ENCODE results near the gene MDN1.
"Not testable (repeated sequence)": the region's sequence is repeated elsewhere in the genome, so short reads cannot be mapped to it uniquely, and the experiment has no call there.

The MDN1 gene

DNA sequence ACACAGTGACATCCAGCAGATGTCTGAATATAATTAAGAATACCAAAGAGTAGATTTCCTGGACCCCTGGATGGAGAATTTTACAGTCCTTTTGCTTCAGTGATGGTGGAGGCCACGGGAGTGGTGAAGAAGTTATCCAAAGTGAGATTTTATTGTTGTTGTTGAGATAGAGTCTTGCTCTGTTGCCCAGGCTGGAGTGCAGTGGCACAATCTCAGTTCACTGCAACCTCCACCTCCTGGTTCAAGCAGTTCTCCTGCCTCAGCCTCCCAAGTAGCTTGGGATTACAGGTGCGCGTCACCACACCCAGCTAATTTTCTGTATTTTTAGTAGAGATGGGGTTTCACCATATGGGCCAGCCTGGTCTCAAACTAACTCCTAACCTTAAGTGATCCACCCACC lies 178.0 kb downstream of the MDN1 start:
- not testable (repeated sequence) for DNase-seq

DNA sequence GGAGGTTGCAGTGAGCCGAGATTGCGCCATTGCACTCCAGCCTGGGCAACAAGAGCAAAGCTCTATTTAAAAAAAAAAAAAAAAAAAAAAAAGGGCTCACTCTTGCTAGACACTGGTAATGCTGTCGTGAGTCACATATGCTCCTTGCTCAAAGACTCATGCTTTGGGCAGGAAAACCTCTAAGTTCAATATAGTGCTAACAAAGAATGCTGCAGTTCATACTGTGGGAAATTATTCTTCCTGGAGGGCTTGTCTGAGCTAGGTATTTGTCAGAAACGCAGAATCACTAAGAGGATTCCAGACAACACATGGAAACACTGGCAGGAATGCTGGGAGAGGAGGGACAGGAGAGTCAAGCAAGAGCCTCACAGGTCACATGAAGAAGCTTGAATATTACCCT lies 178.8 kb downstream of the MDN1 start:
- no peak for DNase-seq

DNA sequence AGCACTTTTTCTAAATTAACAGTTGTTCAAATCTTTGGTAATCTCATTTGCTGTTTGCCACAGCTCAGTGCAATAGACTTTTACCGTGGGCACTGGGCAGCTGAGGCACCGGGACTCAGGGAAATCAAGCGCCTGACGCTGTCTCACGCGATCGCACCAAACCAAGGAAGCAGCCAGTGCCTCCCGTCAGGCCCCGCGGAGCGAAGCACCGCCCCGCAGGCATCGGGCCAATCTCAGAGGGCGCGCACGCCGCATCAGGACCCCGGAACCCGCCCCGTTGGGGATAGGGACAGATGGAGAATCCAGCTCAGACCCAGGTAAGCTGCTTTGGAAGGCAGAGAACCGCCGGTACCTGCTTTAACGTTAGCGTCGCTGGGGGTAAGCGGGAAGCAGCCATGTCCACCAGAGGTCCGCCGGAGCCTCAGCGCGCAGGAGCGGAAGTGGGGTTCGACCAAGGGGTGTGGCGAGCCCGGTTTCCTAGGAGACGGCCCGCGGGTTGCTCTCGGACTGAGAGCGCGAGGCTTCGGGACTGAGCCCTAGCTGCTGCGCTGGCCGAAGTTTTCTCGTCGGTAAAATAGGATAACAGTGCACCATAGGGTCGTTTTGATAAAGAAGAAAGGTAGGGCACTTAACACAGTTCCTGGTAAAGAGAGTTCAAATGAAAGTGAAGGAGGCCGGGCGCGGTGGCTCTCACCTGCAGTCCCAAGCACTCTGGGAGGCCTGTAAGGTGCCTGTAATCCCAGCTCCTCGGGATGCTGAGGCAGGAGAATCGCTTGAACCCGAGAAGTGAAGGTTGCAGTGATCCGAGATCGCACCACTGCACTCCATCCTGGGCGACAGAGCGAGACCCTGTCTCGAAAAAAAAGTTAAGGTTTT lies 181.0 kb downstream of the MDN1 start, which contains the start of gene LYRM2:
Gene LYRM2 (minus strand): TSS at position 428 of the 876 bp plus-strand sequence. CDS start 31 bp downstream, at position 397.
- DNase-seq, result peak; percentile 86

DNA sequence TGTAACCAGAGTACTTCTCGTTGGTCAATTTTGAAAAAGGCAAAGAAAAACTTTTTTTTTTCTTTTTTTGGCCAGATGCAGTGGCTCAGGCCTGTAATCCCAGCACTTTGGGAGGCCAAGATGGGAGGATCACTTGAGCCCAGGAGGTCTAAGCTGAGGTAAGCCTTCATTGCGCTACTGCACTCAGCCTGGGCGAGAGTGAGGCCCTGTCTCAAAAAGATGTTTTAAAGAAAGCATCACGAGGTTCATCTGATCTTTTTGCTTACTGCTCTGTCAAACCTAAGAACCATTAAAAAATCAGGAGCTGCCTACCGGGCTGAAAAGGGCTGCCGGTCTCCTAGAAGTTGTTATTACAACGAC lies 181.7 kb downstream of the MDN1 start:
- no peak for DNase-seq

DNA sequence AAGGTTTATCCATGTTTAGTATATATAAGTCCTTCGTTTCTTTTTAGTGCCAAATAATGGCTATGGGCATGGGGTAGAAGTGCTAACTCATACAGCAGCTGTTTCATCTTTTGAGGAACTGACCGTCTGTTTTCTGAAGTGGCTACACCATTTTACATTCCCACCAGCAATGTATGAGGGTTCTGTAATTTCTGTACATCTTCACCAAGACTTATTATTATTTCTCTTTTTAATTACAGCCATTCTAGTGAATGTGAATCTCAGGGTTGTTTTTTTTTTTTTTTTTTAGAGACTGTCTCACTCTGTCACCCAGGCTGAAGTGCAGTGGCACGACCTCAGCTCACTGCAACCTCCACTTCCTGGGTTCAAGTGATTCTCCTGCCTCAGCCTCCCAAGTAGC lies 183.2 kb downstream of the MDN1 start:
- not testable (repeated sequence) for DNase-seq

DNA sequence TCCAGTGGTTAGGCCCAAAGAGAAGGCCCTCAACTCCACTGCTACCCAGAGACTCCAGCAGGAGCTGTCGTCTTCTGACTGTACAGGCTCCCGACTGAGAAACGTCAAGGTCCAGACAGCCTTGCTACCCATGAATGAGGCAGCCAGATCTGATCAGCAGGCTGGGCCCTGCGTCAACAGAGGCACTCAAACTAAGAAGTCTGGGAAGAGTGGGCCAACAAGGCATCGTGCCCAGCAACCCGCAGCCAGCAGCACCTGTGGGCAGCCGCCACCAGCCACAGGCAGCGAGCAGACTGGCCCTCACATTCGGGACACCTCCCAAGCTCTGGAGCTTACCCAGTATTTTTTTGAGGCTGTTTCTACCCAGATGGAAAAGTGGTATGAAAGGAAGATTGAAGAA lies 189.1 kb downstream of the MDN1 start:
- no peak for DNase-seq

DNA sequence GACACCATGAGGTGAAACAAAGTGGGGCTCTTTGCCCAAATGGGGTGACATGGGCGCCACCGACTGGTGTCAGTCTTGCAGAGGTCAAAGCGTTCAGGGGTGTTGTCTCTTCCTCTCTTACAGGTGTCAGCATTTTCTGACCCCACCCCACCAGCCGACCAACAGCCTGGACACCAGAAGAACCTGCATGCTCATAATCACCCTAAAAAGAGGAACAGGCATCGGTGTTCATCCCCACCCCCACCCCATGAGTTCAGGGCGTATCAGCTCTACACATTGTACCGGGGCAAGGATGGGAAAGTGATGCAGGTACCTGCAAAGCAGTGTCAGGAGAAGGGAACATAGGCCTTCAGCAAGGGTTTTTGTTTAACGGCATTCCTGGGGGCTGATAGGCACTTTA lies 195.8 kb downstream of the MDN1 start:
- DNase-seq, result no peak

DNA sequence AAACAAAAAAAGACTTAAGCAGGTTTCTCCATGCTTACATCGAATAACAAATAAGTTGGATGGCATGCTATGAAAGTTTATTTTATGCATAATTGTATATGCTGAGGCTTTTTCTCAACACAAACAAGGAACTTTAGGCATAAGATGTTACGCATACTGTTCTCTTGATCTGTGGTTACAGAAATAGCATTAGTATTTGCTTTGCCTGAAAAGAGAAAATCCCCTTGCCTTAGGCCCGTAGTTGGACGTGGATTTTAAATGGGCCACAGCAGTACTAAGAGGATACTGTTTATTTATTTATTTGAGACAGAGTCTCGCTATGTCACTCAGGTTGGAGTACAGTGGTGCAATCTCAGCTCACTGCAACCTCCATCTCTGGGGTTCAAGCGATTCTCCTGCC lies 200.0 kb downstream of the MDN1 start:
- DNase-seq, result no peak

DNA sequence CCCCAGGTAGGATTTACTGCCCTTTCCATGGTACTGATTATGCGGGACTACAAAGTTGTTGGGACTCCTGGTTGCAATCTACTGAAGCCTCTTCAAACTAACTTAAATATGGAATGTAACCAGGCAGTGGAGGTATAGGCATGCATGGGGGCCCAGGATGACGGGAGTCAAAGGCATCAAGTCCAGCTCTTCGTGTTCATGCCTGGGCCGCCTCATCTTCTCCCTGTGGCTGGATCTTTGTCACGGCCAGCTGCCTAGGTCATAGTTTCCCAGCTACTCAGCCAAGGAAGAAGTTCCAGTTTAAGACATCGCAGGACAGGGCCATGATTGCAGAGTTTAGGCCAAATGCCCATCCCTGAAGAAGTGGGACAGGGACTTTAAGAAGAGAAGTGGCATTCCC lies 201.6 kb downstream of the MDN1 start:
- no peak for DNase-seq

DNA sequence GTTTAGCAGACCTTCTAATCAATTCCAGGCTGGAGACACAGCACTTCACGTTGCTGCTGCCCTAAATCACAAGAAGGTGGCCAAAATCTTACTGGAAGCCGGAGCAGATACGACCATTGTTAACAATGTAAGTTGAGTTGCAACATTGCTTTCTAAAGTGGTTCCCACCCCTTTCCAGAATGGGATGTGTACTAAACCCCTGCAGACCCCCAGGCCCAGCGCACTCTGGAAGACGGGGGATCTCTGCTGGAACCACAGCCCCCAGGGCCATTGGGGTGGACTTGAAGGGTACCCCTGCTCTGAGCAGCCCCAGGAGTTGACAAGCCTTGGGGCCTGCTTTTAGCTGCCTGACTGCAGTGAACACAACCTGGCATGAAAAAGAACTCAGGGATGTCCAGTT lies 203.1 kb downstream of the MDN1 start:
- no peak for DNase-seq

DNA sequence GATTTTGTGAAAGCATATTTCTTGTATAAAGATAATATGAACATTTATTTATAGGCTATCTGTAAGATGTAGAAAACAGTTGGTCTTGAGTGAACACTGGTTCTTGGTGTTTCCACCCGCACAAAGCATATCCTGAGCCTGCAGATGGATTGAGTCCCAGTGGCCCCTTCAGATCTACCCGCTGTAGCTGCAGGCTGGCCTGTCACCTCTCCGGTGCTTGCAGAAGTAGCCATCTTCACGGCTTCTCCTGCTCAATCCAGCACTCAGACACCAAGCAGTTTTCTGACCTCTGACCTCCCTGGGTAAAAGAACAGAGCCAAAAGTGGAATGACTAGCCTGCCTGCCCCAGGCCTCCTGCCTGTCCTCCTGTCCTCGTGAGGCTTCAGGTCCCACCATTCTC lies 203.7 kb downstream of the MDN1 start:
- no peak for DNase-seq

DNA sequence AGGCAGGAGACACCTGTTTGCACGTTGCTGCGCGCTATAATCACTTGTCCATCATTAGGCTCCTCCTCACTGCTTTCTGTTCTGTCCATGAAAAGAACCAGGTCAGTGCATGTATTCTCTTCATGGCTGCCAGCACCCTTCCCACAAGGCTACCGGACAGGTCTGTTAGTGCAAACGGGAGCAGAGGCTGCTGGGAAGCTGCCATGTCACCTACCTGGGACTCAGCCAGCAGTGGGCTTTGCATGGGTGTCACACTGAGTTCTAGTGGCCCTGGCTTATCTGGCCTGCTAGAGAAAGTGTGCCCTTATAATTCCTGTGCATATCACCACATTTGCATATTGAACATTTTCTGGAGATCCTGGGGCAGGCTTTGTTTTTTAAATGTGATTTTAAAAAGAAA lies 205.8 kb downstream of the MDN1 start:
- DNase-seq, result no peak

DNA sequence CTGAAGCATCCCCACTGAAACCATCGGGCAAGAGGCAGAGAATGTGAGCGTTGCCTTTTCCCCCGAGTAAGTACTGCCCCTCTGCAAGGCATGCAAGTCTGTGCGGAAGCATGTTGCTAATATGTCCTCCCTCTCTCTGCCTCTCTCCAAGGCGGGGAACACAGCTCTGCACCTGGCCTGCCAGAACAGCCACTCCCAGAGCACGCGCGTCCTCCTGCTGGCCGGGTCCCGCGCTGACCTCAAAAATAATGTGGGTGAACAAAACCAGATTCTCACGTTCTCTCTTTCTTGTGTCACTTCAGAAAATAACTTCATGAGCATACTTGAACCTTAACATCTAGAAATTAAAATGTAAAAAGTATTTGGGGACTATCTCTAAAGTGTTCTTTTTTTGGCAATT lies 207.5 kb downstream of the MDN1 start:
- DNase-seq, result no peak

DNA sequence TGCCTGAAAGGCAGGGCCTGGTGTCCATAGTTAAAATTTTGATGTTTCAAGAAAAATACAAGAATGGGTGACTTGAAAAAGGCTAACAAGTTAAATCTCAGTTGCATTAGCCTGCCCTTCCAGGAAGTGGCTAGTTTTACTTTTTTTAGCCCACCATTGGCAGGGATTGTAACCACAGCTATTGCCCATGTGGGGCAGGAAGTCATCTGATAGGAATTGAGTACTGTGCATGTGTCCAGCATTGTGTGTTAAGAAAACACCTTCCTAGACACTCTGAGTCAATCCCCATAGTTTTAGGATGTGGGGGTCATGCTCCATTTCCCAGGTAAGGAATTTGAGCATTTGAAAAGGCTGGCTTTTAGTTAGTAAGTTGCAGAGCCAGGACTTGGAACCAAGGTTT lies 207.9 kb downstream of the MDN1 start:
- DNase-seq, result no peak

DNA sequence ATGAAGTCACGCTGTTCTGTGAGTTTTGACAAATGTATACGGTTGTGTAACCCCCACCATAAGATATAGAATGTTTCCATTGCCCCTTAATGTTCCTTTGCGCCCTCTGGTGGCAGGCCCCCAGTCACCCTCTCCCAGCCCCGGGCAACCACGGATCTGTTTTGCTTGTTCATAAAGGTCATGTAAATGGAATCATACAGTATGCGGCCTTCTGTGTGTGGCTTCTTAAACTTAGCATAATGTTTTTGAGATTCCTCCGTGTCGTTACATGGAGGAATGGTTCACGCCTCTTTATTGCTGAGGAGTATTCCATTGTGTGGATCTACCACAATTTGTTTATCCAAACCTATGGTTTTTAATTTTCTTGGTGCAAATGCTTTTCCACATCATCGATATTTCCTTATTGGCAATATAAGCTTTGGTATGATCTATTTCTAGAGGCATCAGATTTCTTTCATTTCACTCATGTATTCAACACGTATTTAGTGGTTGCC lies 209.4 kb downstream of the MDN1 start:
- DNase-seq, result peak; percentile 57

DNA sequence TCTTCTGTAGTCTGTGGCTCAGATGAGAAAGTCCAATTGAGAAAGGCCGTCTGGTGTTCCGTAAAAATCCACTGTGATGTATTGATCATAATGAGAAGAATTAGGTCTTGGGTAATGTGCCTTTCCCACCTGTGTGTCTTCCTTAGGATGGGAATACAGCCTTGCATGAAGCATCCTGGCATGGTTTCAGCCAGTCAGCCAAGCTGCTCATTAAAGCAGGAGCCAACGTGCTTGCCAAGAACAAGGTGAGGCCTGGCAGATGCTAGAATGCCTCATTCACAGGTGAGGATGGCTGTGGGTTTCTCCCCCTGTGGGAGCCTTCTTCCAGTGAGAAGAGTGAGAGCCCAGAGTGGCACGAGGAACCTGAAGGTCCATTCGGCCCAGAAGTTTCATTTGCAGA lies 213.7 kb downstream of the MDN1 start:
- DNase-seq, result no peak

DNA sequence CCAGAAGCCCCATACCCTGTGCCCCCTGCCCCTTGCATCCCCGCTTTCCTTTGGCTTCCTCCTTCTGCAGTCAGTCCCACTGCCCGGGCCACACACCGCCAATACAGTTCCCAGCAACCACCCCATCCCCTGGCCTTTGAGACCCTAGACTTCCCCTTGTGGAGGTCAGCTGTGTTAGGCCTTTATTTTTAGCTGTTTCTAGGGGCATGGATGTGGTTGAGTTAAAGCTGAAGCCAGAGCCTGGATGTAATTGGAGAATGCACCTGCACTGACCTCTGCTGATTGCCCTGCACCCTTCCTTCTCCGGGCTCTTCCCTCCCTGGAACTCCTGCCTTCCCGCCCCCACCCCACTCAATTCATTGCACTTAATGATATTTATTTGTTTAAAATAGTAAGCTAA lies 214.9 kb downstream of the MDN1 start:
- no peak for DNase-seq

DNA sequence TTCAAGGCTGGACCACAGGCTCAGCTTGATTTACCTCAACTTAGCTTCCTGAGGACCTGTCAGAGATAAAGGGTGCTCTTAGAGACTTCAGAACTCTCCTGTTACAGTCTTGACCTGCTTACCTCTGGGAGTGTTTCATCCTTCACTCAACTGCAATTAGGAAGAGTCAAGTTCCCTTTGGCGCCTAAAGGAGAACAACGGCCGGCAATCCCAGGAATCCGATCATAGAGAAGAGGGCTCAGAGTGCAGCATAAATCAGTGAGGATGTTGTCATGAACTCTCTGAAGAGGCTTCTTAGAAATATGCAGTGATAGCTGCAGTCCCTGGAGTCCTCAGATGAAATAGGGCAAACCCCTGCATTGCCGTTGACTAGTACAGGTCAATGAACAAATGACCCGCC lies 217.4 kb downstream of the MDN1 start:
- no peak for DNase-seq

DNA sequence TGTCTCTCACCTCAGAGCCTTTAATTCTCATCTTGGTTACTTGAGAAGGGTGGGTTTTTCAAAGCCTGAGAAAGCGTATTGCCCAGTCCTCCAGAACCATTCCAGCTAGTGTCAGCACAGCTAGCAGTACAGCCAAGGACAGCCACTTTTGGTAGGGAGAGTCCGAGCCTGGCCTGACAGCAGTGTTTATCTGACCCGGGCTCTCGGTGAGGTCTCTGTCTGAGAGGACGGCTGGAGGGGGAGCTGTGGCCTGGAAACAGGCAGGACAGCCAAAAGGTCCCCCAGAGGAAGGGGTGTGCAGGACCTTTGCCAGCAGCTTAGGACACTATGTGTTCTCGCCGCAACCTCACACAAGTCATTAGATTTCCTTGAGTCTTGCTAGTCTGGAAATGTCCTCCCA lies 219.9 kb downstream of the MDN1 start:
- no peak for DNase-seq

DNA sequence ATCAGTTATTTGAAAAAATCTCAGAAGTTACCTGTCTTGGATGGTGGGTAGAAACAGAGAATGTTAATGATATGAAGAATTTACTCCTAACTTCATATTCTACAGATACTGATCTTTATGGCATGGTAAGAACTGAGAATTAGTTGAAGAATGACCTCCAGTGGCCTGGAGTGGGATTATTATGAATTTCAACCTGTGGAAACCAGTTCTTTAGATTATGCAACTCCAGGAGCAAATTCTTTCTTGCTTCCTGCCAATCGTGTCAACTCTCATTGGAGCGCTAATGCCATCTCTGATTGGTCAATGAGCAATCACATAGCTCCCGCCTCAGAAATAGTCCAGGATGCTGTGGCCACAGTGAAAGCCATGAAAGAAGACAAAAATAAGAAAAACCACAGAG lies 221.6 kb downstream of the MDN1 start:
- no peak for DNase-seq

DNA sequence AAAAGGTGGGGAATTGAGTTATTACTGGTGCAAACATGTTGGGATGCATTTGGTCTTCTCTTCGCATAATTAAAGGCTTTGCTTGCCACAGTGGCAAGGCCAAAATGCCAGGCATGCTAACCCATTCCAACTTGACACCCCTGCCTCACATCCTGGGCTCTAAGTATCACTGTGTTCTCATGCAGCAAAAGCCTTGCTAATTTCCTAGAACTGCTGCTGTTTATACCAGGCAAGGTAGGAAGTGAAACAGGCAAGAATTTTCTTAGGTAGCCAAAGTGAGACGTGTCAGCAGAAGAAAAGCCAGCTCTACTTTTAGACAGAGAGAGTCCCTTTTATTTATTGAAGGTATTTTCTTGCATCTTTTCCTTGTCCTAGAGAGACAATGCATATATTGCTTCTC lies 222.2 kb downstream of the MDN1 start:
- DNase-seq, result no peak

DNA sequence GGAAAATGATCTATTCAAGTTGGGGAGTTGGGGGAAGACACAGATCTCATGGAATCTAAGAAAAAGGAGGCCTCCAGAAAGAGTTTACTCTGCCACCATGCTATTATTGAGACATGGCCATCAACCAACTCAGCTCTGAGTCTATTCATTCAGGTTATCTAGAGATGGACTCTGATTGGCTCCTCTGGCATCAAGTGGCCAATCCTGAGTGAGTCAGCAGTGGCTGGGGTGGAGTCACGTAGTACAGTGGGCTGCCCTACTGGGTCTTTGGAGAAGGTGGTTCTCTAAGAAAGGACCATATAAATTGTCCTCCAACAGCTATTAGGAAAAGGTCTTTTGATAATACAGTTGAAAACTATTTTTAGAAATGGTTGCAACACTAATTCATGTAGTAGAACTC lies 223.1 kb downstream of the MDN1 start:
- DNase-seq, result no peak

DNA sequence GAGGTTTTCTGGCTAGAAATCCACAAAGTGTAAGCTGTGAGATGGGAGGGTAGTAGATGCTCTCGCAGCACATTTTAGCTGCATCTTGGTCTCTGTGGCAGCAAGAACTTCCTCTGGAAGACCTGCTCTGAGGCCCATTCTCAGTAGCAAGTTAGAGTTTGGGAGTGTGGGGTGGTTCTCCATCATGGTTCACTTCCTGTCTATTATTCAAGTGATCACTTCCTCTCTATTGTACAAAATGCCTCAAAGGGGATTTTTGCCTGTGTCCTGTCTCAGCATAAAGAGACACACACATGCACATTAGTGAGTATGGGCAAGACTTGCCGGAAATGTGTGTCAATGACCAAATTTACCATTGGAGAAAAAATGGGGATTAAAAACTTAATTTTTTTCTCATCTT lies 223.5 kb downstream of the MDN1 start:
- DNase-seq, result no peak

Data from activated effector memory CD4-positive, alpha-beta T cell treated with Interleukin-2 at 50 U/mL for 16 hours (primary cell).